Measurements from ENCODE around the gene CACTIN.

CACTIN gene

GRCh38 chr19:3672993-3673392 lies 46.4 kb upstream of the CACTIN start:
- no peak overlapping the region for H2AFZ ChIP-seq (ENCODE audit: low read depth, low read length)
- no peak overlapping the region for H3K9ac ChIP-seq (ENCODE audit: low read length)
- H3K23ac ChIP-seq (ENCODE audit: low read length in 2 of 2) = no peak overlapping the region
- H3K79me1 ChIP-seq (replicated peaks; ENCODE audit: low read length, poor library complexity, severe bottlenecking) = peaks cover 14% of the 10 kb centered on the region
- no peaks in the 10 kb centered on the region for H3K9me3 ChIP-seq (ENCODE audit: control insufficient read depth, low read length)
- H3K4me3 ChIP-seq (ENCODE audit: insufficient read depth in 1 of 2, low read depth in 1 of 2, low read length in 2 of 2) = no peak overlapping the region
- H3K4ac ChIP-seq (ENCODE audit: low read depth in 1 of 2, low read length in 2 of 2) = no peak overlapping the region
- peaks cover 0 to 45% of the 10 kb centered on the region in 2 experiments for H3K36me3 ChIP-seq (ENCODE audit: control insufficient read depth in 1 of 2, insufficient read depth in 2 of 2, low read depth in 1 of 2, low read length in 2 of 2)
- no peak overlapping the region for H3K18ac ChIP-seq (ENCODE audit: low read depth in 1 of 2, low read length in 2 of 2)
- H3K27me3 ChIP-seq (ENCODE audit: control insufficient read depth in 1 of 2, insufficient read depth in 1 of 2, low read length in 2 of 2) = no peaks in the 10 kb centered on the region
- no peak overlapping the region for H2BK120ac ChIP-seq (ENCODE audit: low read depth, low read length)
- H3K4me1 ChIP-seq (ENCODE audit: control insufficient read depth, insufficient read depth, low read depth, low read length) = peaks cover 74% of the 10 kb centered on the region
- H2BK12ac ChIP-seq (ENCODE audit: low read length in 2 of 2) = no peak overlapping the region
- no peak overlapping the region for H4K91ac ChIP-seq (ENCODE audit: low read length)
- H2AK5ac ChIP-seq (ENCODE audit: low read length, severe bottlenecking) = no peak overlapping the region
- DNase-seq = no peak
- H3K27ac ChIP-seq (ENCODE audit: low read length, poor library complexity, severe bottlenecking) = no peak overlapping the region
- peak overlapping the region in 1 of 2 experiments; percentile 18 for H3K14ac ChIP-seq (ENCODE audit: low read length in 2 of 2)
- no peak overlapping the region for H2BK5ac ChIP-seq (ENCODE audit: low read depth, low read length, poor library complexity, severe bottlenecking)
- no peak overlapping the region for H4K8ac ChIP-seq (ENCODE audit: low read length)
- 91% methylated on average over 10 of the region's 13 CpGs for WGBS
- H2BK15ac ChIP-seq (ENCODE audit: low read depth, poor library complexity, severe bottlenecking) = peak overlapping the region; percentile 35
- H3K4me2 ChIP-seq (ENCODE audit: low read length, poor library complexity, severe bottlenecking) = no peak overlapping the region

DNA sequence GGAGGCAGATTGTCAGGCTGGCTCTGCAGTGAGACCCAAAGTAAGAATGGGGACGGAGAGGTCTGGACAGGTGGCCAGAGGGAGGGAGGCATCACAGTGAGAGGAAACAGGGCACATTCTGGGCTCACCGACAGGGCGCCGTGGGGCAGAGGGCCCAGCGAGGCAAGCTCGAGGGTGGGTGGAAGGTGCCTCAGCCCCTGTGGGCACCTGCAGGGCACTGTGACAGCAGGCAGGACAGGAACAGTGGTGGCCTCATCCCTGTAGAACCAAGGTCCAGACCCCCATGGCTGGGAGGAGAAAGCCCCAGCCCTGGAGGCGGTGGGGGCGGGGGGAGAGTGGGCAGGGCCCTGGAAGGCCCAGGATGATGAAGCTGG lies 46.0 kb upstream of the CACTIN start:
- Histone ChIP-seq H3K9ac (ENCODE audit: low read length) (no peak overlapping the region), H4K91ac (ENCODE audit: low read length) (peak overlapping the region; percentile 37), H3K27me3 (ENCODE audit: control insufficient read depth in 1 of 2, insufficient read depth in 1 of 2, low read length in 2 of 2) (no peaks in the 10 kb centered on the region), H3K36me3 (ENCODE audit: control insufficient read depth in 1 of 2, insufficient read depth in 2 of 2, low read depth in 1 of 2, low read length in 2 of 2) (peaks cover 0 to 49% of the 10 kb centered on the region in 2 experiments), H2BK12ac (ENCODE audit: low read length in 2 of 2) (peak overlapping the region in 1 of 2 experiments; percentile 7), H3K4me2 (ENCODE audit: low read length, poor library complexity, severe bottlenecking) (no peak overlapping the region), H2BK15ac (ENCODE audit: low read depth, poor library complexity, severe bottlenecking) (no peak overlapping the region), H3K4ac (ENCODE audit: low read depth in 1 of 2, low read length in 2 of 2) (peak overlapping the region in 1 of 2 experiments; percentile 18), H3K9me3 (ENCODE audit: control insufficient read depth, low read length) (no peaks in the 10 kb centered on the region), H3K18ac (ENCODE audit: low read depth in 1 of 2, low read length in 2 of 2) (peak overlapping the region in 1 of 2 experiments; percentile 44), H2BK5ac (ENCODE audit: low read depth, low read length, poor library complexity, severe bottlenecking) (no peak overlapping the region), H2AK5ac (ENCODE audit: low read length, severe bottlenecking) (peak overlapping the region; percentile 27), H3K4me3 (ENCODE audit: insufficient read depth in 1 of 2, low read depth in 1 of 2, low read length in 2 of 2) (no peak overlapping the region), H4K8ac (ENCODE audit: low read length) (peak overlapping the region; percentile 31), H2AFZ (ENCODE audit: low read depth, low read length) (no peak overlapping the region), H3K14ac (ENCODE audit: low read length in 2 of 2) (peak overlapping the region in 1 of 2 experiments; percentile 1), H3K79me1 (replicated peaks; ENCODE audit: low read length, poor library complexity, severe bottlenecking) (peaks cover 14% of the 10 kb centered on the region), H2BK120ac (ENCODE audit: low read depth, low read length) (no peak overlapping the region), H3K4me1 (ENCODE audit: control insufficient read depth, insufficient read depth, low read depth, low read length) (peaks cover 79% of the 10 kb centered on the region), H3K27ac (ENCODE audit: low read length, poor library complexity, severe bottlenecking) (no peak overlapping the region), H3K23ac (ENCODE audit: low read length in 2 of 2) (no peak overlapping the region)
- no peak for DNase-seq
- WGBS = 87% methylated on average over 6 of the region's 8 CpGs

- Histone ChIP-seq H3K14ac (ENCODE audit: low read length in 2 of 2) (peak overlapping the region in 1 of 2 experiments; percentile 87), H2BK12ac (ENCODE audit: low read length in 2 of 2) (peak overlapping the region; percentile 59 to 75), H3K9ac (ENCODE audit: low read length) (peak overlapping the region; percentile 95), H4K8ac (ENCODE audit: low read length) (peak overlapping the region; percentile 41), H2BK15ac (ENCODE audit: low read depth, poor library complexity, severe bottlenecking) (peak overlapping the region; percentile 20), H3K79me1 (replicated peaks; ENCODE audit: low read length, poor library complexity, severe bottlenecking) (peaks cover 18% of the 10 kb centered on the region), H2AFZ (ENCODE audit: low read depth, low read length) (no peak overlapping the region), H3K27ac (ENCODE audit: low read length, poor library complexity, severe bottlenecking) (peak overlapping the region; percentile 91), H3K4ac (ENCODE audit: low read depth in 1 of 2, low read length in 2 of 2) (peak overlapping the region; percentile 14 to 15), H3K23ac (ENCODE audit: low read length in 2 of 2) (no peak overlapping the region), H3K18ac (ENCODE audit: low read depth in 1 of 2, low read length in 2 of 2) (peak overlapping the region; percentile 30 to 83), H3K4me2 (ENCODE audit: low read length, poor library complexity, severe bottlenecking) (peak overlapping the region; percentile 54), H3K36me3 (ENCODE audit: control insufficient read depth in 1 of 2, insufficient read depth in 2 of 2, low read depth in 1 of 2, low read length in 2 of 2) (peaks cover 0 to 55% of the 10 kb centered on the region in 2 experiments), H2BK120ac (ENCODE audit: low read depth, low read length) (peak overlapping the region; percentile 23), H3K4me1 (ENCODE audit: control insufficient read depth, insufficient read depth, low read depth, low read length) (peaks cover 84% of the 10 kb centered on the region), H3K9me3 (ENCODE audit: control insufficient read depth, low read length) (no peaks in the 10 kb centered on the region), H3K4me3 (ENCODE audit: insufficient read depth in 1 of 2, low read depth in 1 of 2, low read length in 2 of 2) (peak overlapping the region in 1 of 2 experiments; percentile 65), H4K91ac (ENCODE audit: low read length) (peak overlapping the region; percentile 81), H2AK5ac (ENCODE audit: low read length, severe bottlenecking) (peak overlapping the region; percentile 82), H2BK5ac (ENCODE audit: low read depth, low read length, poor library complexity, severe bottlenecking) (peak overlapping the region; percentile 75), H3K27me3 (ENCODE audit: control insufficient read depth in 1 of 2, insufficient read depth in 1 of 2, low read length in 2 of 2) (no peaks in the 10 kb centered on the region)
- DNase-seq = peak; percentile 50
- WGBS = 43% methylated on average over 39 of the region's 40 CpGs
These were observed 45.3 kb upstream of the CACTIN start for GRCh38 chr19:3671680-3672574.

All from mesenchymal stem cell (in vitro differentiated cells and primary cell).